ENCODE measurements around the gene FAM162A.

- TF ChIP-seq CTCF (IDR thresholded peaks at IDR 0.05) = peak in 1 of 2 donors; percentile 3
- TF ChIP-seq POLR2AphosphoS5 (IDR thresholded peaks at IDR 0.05) = peak in 2 of 3 donors; percentile 57 to 92
These were observed 32.0 kb downstream of the FAM162A start, which contains the start of gene WDR5B for GRCh38 chr3:122415762-122416654.

Measured in suprapubic skin (tissue), 3 donors.